Measurements from ENCODE around the gene ZNF227.
"Not testable (repeated sequence)": the region's sequence is repeated elsewhere in the genome, so short reads cannot be mapped to it uniquely, and the experiment has no call there.

The ZNF227 gene

DNA sequence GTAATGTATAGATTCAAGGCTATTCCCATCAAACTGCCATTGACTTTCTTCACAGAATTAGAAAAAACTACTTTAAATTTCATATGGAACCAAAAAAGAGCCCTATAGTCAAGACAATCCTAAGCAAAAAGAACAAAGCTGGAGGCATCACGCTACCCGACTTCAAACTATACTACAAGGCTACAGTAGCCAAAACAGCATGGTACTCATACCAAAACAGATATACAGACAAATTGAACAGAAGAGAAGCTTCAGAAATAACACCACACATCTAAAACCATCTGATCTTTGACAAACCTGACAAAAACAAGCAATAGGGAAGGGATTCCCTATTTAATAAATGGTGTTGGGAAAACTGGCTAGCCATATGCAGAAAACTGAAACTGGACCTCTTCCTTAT, 40.0 kb downstream of the ZNF227 start:
- DNase-seq: not testable (repeated sequence)

DNA sequence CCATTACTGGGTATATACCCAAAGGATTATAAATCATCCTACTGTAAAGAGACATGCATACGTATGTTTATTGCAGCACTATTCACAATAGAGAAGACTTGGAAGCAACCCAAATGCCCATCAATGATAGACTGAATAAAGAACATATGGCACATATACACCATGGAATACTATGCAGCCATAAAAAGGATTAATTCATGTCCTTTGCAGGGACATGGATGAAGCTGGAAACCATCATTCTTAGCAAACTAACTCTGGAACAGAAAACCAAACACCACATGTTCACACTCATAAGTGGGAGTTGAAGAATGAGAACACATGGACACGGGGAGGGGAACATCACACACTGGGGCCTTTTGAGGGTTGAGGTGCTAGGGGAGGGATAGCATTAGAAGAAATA, 41.1 kb downstream of the ZNF227 start:
- DNase-seq: not testable (repeated sequence)

DNA sequence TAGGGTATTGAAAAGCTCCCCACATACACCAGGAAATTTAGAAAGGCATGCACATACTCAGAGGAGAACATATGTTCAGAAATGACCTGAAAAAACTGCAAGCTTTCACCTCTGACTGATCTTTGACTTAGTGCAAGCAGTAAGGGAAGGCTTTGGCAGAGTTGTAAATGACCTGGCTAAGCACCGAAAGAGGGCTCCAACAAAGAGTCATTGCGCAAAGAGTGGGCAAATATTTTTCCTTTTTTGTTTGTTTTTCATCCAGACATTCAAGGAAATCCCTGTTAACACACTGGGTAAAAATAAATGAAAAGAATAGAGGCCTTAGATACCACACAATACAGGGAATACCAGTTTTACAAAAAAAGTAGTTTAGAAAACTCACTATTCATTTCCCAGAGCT, 42.2 kb downstream of the ZNF227 start:
- no peak for DNase-seq

DNA sequence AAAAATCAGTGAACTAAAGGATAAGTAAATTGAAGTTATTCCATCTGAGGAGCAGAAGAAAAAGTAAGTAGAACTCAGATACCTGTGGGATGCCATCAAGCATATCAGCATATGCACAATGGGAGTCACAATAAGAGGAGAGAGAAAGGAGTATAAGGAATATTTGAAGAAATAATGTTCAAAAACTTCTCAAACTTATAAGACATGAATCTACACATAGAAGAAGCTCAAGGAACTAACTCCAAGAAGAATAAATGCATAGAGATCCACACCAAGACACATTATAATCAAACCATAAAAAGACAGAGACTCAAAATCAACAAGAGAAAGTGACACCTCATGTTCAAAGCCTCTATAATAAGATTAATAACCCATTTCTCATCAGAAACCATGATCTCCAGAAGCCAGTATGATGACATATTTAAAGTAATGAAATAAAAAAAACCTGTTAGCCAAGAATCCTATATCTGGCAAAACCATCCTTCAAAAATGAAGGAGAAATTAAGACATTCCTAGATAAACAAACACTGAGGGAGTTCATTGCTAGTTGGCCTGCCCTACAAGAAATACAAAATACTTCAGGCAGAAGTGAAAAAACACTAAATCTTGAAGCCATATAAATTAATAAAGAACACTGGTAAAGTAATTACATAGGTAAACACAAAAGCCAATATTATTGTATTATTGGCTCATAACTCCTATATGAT, 43.5 kb downstream of the ZNF227 start:
- no peak for DNase-seq

DNA sequence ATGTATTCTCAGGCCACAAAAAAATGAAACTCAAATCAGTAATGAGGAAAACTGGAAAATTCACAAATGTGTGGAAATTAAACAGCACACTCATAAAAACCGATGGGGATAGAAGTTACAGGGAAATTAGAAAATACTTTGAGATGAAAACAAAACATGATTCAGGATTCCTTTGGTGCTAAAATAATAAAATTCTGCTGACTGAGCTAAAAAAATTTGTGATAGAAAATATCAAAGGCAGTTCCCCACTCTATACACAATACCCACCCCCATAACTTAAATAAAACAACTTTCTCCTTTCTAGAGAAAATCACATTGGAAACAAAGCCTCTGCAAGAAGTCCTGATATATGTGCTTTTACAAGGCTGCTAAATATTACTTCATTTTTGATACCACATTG, 45.8 kb downstream of the ZNF227 start:
- DNase-seq: no peak

DNA sequence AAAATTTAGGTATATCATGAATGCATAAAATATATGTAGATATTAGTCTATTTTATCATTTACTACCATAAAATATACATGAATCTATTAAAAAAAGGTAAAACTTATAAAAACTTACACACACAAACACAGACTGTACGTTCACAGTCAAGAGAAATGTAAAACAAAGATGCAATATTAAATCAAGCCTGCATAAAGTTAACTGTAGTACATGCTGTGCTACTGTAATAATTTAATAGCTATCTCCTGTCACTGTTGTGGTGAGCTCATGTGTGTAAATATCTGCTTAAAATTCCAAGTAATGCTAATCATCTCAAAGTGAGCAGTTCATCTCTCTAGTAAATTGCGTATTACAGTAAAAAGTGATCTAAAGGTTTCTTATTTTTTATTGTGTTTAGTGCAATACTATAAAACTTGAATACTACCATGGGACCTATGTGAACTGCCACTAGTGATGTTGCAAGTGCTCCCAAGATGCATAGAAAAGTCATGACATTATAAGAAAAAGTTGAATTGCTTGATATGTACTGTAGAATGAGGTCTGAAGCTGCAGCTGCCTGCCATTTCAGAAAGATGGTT, 46.6 kb downstream of the ZNF227 start:
- DNase-seq: no peak

DNA sequence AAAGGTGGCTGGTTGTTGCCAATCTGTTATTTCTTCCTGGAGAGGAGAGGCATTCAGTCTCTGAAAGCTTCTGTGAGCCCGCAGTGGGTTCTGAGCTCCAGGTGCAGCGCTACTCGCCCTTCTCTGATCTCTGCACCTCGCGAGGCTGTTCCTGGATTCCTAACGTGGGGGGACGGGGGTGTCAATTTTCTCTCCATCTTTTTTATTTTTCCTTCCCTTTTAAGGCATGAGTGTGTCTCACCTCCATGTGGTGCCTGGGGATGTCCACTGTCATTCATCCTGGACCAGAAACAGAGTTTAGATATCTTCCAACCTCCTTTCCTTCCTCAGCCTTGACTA, 48.0 kb downstream of the ZNF227 start:
- DNase-seq: no peak

DNA sequence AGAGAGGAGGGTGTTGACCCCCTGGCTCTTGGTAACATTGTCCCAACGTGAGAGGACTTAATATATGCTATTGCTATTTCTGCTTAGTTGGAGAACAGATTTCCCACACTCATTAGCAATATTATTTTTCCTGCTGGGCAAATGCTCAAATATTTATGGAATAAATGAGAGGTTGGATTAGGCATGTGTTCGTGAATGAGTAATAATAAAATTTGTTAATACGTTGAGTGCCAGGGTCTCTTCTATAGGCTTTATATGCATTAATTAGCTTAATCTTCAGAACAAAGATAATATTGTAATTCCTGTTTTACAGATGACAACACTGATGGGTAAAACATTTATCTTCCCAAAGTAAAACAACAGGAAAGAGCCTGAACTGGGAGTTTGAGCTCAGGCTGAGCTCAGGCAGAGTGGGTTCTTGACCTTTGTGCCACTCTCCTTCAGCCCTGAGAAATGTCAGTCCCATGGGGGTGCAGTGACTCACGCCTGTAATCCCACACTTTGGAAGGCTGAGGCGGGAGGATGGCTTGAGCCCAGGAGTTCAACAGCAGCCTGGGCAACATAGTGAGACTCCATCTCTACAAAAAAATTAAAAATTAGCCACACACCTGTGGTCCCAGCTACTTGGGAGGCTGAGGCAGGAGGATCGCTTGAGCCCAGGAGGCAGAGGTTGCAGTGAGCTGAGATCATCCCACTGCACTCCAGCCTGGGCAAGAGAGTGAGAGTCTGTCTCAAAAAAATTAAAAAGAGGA, 48.5 kb downstream of the ZNF227 start:
- no peak for DNase-seq

DNA sequence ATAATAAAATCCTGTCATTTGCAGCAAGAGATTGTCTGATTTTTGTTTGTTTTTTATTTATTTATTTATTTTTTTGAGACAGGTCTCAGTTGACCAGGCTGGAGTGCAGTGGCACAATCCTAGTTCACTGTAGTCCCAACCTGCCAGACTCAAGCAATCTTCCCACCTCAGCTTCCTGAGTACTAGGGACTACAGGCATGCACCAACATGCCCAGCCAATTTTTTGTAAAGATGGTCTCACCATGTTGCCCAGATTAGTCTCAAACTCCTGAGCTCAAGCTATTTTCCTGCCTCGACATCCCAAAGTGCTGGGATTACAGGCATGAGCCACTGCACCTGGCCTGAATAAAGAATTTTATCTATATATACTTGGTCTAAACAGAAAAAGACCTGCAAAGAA, 65.0 kb downstream of the ZNF227 start:
- no peak for DNase-seq

DNA sequence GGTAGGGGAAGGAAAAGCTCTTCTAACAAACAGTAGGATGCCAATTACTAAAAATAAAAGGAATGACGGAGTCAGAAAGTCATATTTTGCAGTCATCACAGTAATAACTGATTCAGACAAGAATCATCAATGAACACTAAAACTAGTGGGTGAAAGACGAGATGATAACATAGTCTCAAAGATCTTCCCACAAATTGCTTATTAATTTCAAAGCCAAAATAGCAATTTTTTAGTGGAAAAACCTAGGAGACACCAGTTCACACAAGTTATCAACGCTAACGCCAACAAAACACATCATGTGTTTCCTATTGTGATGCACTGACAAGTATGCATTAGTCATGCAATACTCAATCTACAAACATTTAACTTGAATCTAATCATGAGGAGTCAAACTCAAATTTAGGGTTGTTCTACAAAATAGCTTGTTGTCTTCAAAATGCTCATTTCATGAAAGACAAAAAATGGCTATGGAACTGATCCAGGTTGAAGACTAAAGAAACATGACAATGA, 65.9 kb downstream of the ZNF227 start:
- no peak for DNase-seq

DNA sequence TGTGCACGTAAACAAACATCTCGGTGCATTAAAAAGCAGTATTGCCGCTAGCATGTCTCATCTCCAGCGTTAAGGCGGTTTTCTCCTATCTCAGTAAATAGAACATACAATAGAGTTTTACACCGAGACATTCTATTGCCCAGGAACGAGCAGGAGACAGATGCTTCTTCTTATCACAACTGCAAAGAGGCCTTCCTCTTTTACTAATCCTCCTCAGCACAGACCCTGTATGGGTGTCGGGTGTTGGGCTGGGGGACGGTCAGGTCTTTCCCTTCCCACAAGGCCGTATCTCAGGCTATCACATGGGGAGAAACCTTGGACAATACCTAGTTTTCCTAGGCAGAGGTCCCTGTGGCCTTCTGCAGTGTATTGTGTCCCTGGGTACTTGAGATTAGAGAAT, 68.6 kb downstream of the ZNF227 start:
- no peak for DNase-seq

DNA sequence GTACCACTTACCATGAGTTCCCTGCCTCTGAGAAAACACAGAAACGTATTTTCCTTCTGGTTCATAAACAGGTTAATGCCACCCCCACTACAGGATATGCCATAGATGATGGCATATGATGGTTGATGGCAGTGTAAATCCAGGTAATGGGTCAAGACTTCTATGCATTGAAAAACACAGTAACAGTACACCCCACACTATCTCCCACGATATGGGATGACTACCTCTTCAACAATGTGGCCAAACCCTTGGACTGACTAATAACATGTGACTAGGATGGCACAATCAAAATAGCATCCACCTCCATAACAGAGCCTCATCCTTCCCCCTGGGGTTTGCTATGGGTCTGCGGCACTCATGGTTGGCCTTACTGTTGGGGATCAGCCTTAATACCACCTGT, 70.5 kb downstream of the ZNF227 start:
- DNase-seq: no peak

DNA sequence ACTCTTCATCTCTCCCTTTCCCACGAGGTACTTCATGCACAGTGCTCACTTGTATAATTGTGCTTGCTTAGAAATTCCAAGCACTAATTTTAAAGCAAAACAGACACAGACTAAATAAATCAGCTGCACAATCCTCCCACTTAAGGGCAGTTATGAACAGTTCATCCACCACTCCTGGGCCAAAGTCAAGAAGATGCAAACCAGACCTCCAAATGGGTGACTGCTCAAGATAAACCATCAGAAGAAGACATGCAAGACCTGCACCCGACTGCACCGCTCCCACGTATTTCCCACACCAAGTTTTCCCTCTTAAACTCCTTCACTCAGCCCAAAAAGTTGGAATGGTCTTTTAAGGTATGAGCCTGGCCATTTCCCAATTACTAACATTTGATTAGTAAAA, 72.6 kb downstream of the ZNF227 start:
- no peak for DNase-seq
